Measurements from ENCODE around the gene ZBTB20.

The ZBTB20 gene

DNA sequence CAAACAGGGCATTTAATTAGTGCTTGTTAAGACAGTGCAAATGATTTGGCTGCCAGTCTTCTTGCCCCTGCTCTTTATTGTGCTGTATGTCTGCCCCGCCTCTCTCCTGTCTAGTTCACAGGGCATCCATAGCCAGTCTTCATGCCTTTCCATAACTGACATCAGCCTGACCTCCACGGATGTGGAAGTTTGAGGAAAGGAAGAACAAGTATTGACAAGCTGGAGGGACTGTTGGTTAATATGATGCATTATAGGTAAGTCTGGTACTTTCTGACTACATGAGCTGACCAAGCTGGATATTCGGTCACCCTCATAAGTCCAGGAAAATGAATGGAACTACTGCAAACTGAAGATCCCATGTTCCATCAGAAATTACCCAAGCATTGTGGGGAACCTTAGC is 527.3 kb downstream of the ZBTB20 start:
- no peak for DNase-seq

DNA sequence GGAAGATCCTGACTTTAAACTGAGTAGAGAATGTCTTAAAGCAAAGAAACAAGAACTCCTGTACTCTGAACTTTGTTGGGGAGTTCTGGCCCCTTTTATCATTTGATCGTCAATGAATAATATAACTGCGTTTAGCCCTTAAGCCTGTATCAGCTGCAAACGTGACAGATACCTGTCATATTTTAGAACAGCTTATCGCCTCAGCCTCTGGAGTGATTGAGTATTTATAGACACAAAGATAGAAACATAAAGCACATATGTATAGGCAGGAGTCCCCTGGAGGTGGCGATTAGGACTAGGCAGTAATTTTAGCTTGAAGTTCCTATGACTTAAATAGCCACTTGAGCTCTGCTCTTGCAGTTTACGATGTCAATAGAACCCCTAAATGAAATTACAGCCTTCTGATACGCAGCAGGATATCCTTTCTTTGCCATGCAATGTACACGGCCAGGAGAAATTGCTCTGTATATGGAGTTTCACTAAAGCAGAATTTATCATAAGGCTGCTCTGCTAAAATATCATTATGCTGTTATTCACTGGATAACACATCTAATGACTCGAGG is 531.5 kb downstream of the ZBTB20 start:
- no peak for DNase-seq

DNA sequence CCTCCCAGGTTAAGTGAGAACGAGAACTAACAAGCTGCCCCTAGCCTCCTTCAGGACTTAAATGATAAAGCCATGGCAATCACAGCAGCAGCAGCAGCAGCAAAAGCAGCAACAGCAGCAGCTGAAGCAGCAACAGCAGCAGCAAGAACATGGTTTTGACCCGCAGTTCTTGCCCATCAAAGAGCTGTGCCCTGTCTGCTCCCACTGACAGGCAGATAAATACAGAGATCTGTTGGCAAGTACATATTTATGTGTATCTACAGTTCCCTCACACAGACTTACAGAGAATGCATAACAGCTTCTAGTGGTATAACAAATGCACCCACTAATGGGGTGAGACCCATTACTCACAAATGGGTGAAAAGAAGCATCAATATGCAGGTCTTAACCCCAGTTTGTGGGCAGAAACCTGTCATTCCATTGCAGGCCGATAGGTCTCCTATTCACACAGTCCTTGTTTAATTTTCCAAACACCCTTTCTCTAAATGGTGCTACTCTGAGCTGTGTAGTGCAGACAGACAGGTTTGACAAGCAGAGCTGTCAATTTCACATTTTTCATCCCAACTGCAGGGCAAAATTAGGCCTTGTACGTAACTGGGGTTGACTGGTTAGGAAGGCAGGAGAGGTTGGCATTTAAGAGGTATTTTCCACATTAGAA is 537.0 kb downstream of the ZBTB20 start:
- DNase-seq = no peak

DNA sequence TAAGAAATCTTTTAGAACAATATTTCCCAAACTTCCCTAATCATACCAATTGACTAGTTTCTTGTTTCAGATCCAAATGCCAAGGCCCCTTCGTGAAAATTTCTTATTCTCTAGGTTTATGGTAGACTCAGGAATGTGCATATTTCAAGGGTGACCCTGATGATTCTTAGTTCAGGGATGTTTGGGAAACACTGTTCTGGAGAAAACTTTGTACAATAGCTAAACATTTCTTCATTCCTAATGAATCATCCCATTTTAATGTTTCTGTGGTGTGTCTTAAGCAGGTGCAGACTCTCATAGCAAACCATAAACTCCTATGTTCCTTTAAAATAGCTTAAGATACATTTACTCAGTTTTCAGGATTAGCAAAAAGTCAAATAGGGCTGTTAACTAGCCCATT is 538.8 kb downstream of the ZBTB20 start:
- DNase-seq = no peak

DNA sequence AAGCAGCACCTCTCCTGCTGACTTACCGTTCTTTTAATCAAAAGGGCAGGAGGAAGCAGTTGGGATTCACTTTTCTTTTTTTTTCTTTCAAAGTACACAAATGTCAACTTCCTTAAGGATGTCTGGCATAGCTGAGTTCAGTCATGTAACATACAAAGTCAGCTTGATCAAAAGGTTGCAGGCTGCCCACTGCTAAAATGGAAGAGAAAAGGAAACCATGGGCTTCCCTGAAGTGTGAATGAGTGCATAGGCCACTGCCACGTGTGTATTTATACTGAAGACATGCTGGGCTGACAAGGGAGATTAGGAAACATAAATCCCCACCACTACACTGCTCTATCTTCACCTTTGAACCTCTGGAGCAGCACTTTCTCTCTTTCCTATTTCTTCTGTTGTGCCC is 540.8 kb downstream of the ZBTB20 start:
- no peak for DNase-seq

DNA sequence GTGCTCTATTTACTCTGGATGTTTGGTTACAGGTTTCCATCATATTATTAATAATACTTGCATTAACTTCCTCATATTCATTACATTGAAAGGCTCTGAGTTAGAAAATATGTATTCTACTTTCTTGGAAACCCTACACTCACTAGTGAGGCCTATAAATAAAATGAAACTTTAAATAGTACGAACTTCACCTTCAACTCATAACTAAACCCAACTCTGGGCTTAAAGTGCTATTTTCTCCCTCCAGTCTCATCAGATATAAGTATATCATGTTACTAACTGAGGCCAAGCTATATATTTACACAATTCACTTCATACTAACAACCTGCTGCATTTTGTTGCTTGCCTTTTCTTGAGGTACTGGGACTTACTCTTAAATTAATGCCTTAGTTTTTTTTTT is 546.5 kb downstream of the ZBTB20 start:
- DNase-seq = no peak

DNA sequence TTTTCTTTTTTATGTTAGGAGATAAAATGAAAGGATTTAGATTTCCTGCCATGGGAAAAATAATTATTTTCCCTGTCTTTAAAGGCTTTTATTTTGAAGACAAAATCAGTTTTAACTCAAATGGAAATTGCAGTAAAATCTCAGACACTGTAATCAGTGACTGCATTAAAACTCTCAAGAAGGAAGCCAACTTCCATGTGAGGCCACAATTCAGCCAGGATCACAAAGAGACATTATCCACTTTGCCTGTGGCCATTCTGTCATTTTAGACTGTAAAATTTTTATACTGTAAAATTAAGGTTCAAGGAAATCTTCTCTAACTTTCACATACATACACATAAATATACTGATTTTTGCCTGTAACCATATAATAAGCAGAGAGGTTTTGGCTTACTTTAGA is 549.2 kb downstream of the ZBTB20 start:
- no peak for DNase-seq

DNA sequence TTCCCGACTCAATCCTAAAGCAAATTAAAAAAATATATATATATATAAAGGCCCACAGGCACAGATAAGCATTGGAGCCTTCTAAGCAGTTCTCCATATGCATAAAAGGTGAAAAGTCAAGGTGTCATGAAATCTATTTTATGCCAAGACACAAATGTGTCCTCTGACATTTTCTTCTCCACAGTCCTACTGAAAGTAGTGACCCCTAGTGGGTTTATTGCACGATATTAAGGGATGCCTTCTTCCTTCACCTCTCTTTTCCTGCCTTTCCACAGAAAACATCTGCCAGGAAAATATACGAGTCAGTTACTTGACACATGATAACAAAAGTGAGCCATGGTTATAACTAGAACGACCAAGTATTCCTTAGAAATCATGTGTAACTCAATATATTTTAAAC is 550.1 kb downstream of the ZBTB20 start:
- DNase-seq = no peak

DNA sequence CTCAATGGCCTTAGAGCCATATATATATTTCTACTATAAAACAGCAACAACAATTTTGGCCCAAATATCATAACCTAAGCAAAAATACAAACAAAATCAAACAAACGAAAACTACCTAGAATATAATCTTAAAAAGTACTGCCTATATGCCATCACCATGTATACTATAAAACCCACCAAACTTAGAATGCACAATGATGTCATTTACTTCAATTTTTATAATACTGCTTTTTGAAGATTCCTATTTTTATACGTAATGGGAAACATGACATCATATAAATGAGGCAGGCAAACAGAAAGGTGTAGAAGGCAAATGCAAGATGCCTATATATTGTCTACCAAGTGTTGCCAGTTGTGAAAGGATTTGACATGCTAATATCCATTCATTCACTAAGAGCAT is 550.9 kb downstream of the ZBTB20 start:
- DNase-seq = no peak

DNA sequence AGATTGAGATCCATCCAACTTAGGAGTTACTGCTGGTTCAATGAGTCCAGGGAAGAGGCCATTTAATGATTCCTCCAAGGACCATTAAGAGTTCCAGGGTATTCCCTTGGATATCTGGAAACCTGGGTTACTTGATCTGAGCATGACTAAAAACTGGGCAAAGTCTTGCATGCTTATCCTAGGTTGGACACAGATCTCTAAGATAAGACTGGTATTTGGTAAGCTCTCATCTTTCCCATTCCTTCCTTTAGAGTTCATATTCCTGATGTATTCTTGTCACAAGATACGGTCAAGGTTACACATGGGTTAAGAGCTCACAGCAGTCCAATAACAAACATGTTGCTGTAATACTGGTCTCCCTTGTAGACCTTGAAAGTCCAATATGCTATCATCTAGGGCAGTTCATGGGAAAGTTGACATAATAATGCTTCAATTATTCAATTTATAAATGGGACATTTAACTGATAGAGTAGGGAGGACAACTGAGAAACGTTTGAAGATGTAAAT is 551.5 kb downstream of the ZBTB20 start:
- no peak for DNase-seq

DNA sequence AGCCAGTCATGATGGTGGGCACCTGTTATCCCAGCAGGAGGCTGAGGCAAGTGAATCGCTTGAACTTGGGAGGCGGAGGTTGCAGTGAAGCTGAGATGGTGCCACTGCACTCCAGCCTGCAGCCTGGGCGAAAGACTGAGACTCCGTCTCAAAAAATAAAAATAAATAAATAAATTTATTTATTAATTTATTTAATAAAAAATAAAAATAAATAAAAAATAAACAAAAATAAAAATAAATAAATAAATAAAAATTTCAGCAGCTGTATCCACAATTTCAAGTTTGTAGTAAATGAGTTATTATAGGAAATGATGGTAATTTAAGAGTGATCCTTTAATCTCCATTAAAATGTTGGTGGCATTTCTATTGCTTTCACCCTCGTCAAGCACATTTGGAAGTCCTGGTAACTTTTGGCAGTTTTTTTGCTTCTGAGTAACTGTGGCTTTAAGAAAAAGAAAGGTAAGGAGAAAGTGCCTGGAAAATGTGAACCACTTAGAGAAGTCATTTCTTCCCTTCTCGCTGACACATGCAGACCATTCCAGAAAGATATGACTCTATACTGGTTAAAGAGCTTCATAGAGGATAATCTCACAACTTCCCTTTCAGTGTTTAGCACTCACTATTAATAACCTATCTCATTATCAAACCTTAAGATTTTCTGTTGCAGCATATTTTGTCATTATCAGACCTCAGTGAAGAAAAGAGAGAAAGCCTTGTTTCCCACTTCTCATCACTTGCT is 556.6 kb downstream of the ZBTB20 start:
- no peak for DNase-seq

DNA sequence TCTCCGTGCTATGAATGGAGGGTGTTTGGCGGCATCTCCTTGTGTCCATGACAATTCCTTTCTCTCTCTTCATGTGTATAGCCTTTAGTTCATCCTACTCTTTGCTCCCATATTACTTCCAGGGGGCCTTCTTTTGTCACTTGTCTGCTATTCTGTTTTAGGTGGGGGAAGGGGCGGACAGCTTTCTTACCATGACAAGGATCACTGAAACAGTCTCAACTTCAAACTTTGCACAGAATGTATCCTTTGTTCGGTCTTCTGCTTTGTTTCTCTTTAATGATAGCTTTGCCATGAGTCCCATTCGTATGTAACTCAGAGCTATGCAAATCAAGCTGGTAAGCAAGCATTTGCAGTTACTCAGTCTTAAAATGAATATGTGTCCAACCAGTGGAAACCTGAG is 559.1 kb downstream of the ZBTB20 start:
- DNase-seq = no peak

DNA sequence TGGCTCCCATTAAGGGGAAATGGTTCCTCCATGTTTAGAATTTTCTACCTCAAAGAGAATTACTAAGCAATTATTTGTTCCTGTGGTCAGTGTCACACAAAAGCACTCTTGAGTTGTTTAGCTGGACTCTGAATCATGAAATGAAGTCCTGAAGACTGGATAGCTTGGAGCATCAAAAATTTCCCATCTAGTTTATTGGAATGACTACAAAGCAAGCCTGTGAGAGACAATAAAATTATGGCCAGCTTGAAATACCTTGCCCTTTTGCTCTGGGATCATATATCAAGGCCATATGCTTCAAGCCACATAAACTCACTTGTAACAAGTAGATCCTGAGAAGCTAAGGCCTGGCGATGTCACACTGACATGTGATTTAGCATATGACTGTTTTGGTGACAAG is 561.0 kb downstream of the ZBTB20 start:
- DNase-seq = no peak

DNA sequence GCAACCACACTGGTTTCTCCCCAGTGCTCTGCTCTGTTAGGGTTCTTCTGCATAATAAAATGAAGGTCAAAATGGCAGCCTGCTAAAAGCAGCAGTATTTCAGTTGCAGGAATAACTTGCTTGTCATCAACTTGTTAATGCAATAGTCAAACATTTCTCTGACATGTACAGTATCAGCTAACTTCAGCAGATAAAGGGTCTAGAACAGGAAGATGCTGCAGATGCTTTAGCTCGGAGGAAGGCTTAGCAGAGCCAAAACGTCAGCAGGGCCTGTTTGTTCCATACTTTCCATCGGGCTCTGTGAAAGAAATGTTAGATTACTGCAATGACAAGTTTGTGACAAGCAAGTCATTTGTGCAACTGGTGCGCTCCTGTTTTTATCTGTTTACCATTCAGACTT is 561.4 kb downstream of the ZBTB20 start:
- DNase-seq = no peak

DNA sequence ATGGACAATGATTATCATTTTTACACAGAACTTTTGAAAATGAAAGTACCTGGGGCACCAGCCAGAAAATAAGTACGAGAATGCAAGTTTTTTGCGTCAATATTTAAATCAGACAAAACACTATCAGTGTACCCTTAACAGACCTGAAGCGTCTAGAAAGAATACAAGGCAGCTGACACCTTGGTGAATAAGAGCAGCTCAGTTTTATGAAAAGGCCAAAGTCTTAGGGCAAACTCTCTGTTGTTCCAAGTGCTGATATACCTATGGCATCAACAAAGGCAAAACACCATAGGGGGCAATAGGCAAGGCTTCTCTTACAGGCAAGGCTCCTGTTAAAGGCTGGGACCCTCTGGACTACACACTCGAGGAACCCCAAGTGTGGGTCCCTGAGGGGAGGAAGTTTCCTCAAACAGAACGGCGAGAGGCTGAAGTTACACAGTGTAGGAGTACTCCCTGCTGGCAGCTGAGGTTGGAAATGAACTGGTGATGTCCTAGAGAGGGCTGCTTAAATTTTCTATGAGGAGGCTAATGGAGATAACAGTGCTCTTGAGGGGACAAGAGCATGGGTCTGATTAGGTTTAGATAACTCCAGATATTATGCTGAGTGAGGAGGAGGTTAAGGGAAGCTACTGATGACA is 562.2 kb downstream of the ZBTB20 start:
- DNase-seq = no peak

DNA sequence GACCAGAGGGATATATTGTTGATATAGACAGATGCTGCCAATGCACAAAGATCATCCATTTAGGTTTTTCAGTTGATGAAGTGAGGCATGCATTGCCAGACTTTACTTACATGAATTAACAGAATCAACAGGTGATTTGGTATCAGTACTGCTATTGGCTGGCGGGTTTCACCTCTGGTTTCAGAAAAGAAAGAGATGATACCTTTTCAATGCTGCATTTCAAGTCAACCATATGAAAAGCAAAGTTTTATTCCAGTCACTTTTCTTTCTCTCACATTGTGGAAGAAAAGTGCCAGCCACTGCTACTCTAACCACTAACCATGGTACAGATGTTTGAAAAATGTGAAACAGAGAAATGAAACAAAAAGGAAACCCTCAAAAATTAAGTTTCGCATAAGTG is 564.2 kb downstream of the ZBTB20 start:
- no peak for DNase-seq

DNA sequence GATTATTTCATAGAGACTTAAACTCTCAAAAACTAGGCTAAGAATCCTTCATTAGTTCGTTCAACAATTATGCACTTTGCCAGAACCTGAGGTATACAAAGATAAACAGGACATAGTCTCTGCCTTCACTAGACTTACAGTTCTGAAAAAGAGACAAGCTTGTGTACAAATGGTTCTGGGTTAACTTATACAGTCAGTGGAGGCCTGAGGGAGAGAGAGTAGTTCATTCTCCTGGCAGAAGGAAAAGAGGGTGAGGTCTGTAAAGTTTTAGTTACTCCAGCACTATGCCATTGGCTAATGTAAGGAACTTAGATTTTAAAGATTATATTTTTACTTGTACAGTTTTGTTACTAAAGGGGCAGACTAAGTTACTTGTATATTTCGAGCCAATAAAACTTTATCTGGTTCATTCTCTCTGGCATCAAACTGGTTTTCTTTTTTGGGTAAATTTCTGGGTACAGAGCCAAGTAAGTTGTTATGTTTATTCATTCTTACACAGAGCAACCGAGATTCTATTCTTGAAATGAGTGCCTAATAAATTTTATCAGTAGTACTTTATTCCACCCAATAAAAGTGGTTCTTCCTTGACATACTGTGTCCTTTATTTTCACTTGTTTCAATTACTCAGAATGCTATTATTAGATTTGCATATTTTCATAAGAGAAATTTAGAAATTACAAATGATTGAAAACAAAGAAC is 574.6 kb downstream of the ZBTB20 start:
- DNase-seq = no peak

DNA sequence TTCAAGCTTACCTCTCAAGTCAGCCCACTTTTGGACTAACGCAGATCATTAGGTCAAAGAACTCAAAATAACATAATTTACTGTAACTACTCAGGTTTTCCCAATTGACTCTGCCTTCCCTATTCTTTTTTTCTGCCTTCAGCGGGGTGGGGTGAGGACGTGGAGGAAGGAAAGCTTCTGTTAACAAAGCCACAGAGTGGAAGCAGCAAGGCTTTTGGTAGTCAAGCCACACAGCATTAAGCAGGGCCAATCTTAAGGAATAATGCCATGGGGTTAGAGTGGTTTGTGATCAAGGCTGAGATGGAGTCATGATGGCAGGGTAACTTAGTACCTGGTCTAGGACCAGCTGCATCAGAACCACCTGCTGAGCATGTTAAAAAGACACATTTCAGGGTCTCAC is 575.7 kb downstream of the ZBTB20 start:
- no peak for DNase-seq

DNA sequence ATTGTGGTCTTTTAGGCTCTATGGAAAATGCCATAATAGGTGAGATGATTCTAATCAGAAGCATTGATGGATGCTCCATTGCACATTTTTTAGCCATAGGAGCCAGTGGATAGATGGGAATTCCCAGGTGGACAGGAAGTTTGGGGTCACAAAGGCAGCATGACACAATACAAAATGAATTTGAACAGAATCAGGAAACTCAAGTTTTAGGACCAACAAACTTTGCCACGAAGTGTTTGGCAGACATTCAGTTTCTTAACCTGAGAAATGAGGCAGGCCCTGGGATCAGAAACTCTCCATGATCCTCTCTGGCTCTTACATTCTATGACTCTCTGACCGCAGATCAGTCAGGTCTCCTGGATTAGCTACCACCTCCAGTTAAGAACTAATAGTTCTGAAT is 577.9 kb downstream of the ZBTB20 start:
- no peak for DNase-seq

DNA sequence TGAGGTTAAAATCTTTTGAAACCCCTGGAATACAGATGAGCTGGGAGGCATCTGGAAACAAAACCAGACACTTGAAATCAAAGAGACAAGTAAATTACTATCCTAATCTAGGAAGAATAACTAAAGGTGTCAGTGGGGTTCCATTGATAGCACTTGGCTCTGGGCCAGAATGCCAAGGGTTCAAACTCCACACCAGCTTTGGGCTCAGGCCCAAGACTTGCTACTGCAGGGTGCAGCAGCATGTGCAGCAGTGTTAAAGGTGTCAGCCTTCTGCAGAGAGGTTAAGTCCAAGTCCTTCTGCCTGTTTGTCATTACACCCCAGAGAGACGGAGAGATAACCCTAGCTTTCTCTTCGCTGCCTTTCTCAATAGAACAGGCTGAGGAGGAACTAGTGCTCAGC is 579.3 kb downstream of the ZBTB20 start:
- DNase-seq = no peak

DNA sequence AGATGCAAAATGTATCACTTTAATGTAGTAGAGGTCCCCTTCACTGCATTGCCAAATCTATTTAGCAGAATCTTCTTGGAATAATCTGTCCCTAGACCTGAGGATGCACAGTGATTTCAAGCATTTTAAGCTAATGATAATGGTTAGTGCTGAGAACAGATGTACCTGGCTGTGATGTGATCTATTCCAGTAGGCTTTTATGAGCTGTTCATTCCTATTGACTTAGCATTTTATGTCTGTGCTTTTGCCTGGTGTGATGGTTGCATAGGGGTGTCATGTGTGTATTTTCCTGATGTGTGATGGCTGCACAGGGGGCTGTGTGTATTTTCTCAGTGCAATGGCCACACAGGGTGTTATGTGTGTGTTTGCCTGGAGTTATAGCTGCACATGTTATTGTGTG is 580.3 kb downstream of the ZBTB20 start:
- no peak for DNase-seq

DNA sequence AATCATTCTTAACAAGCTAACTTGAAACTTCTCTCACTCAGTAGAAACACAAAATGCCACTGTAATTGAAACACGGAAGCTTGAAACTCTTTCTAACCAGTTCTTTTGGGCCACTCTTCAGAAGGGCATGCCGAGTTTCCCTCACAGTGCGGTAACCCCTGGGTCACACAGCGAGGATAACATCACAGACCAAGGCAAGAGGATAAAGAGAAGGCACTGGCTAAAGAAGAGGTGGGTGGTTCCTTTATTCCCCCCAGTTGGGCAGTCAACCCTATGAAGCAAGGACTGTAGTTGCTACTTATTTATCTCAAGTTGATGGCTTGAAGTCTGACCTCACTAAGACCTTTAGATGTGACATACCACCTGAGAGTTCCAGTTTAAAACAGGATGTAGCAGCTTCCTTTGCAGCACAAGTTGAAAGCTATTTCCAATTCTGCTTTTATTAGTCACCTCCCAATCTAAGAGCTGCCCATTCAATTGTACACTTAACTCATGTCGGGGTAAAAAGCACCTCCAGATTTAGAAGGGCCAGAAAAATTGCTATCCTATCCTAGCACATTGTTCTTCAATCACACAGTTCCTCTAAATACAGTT is 580.8 kb downstream of the ZBTB20 start:
- no peak for DNase-seq

DNA sequence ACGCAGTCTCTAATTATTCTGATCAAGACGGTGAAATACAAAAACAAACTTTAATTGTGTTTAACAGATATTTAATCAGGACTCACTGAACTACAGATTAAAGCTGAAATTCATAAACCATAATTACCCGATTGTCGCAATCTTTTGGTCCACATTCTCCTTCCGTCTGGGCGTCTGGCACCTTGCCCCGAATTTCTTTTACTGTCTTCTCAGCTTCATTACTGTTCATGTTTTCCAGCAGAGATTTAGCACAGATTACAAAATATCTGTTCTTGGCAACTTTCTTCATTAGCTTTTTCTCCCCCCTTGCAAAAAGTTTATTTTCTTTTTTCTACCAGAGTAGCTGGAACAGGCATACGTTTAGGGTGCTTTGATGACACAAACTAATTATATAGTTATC is 581.9 kb downstream of the ZBTB20 start:
- DNase-seq = no peak
